Osteoblast (primary cell): ENCODE data around the gene KCNE1. TPM values are rescaled to one million over a fixed set of nuclear protein-coding genes. Genes with fewer than 3 reads are reported as not detected.

Experiments
- DNase-seq: peaks from one replicate; pipeline ENCODE4 v3.0.0; 2011; ENCODE audit warnings: low spot score, mixed read lengths; ENCODE audit not compliant: insufficient read length; ENCODE audit errors: missing footprints
- H2AFZ ChIP-seq: 2 replicates; pipeline ENCODE4 v1.6.0; 2011; ENCODE audit warnings: mild to moderate bottlenecking, low read length
- H3K27ac ChIP-seq: 2 replicates; pipeline ENCODE4 v1.5.1; 2011; ENCODE audit warnings: mild to moderate bottlenecking, low read depth, low read length, moderate library complexity
- H3K27me3 ChIP-seq: 2 replicates; pipeline ENCODE4 v1.6.0; 2012; ENCODE audit warnings: mild to moderate bottlenecking, control low read depth, inconsistent platforms, low read length, moderate library complexity; ENCODE audit not compliant: insufficient read depth
- H3K36me3 ChIP-seq: 2 replicates; pipeline ENCODE4 v1.5.1; 2011; ENCODE audit warnings: mild to moderate bottlenecking, low read length, control low read depth, moderate library complexity; ENCODE audit not compliant: insufficient read depth
- H3K4me1 ChIP-seq: 2 replicates; pipeline ENCODE4 v1.5.1; 2011; ENCODE audit warnings: mild to moderate bottlenecking, low read length, control low read depth, moderate library complexity; ENCODE audit not compliant: insufficient read depth
- H3K4me2 ChIP-seq: 2 replicates; pipeline ENCODE4 v1.6.0; 2011; ENCODE audit warnings: mild to moderate bottlenecking, low read length; ENCODE audit not compliant: insufficient read depth
- H3K4me3 ChIP-seq: fragments of 200-600 bp; sonication (generic); 3 replicates; pipeline ENCODE4 v1.5.1; 2012; ENCODE audit warnings: mild to moderate bottlenecking, low read length, inconsistent platforms; ENCODE audit not compliant: insufficient read depth
- H3K79me2 ChIP-seq: 2 replicates; pipeline ENCODE4 v1.6.0; 2012; ENCODE audit warnings: mild to moderate bottlenecking, low read length, control low read depth, inconsistent platforms; ENCODE audit not compliant: insufficient read depth
- H3K9me3 ChIP-seq: 2 replicates; pipeline ENCODE4 v1.5.1; 2011; ENCODE audit warnings: low read depth, low read length, control low read depth
- H4K20me1 ChIP-seq: 2 replicates; pipeline ENCODE4 v1.6.0; 2012; ENCODE audit warnings: mild to moderate bottlenecking, low read length, control low read depth; ENCODE audit not compliant: insufficient read depth
- CTCF ChIP-seq: IDR thresholded peaks from 2 replicates; pipeline ENCODE4 v1.5.1; 2011; ENCODE audit warnings: mild to moderate bottlenecking, low read depth, low read length, moderate library complexity; ENCODE audit errors: extremely low read depth
- total RNA-seq: library from RNA; depleted of rRNA; stranded (reverse); fragments of >200 nt; gene quantifications from 2 replicates; pipeline ENCODE4 v1.2.3, GENCODE V29; 2012

Gene KCNE1
- total RNA-seq, 1 donor: 0.72 TPM

- Histone ChIP-seq H3K27me3 (peaks cover 29% of the 10 kb centered on the region), H3K9me3 (no peaks in the 10 kb centered on the region), H3K36me3 (no peaks in the 10 kb centered on the region), H3K4me3 (no peak overlapping the region), H4K20me1 (no peaks in the 10 kb centered on the region), H3K79me2 (no peaks in the 10 kb centered on the region), H3K4me2 (no peak overlapping the region), H2AFZ (no peak overlapping the region), H3K27ac (no peak overlapping the region), H3K4me1 (no peaks in the 10 kb centered on the region)
- no peak for DNase-seq
- TF ChIP-seq CTCF: no peak
Observed at GRCh38 chr21:34502480-34503106, 9.4 kb downstream of the KCNE1 start.

- no peak overlapping the region for H3K4me2 ChIP-seq
- no peaks in the 10 kb centered on the region for H3K79me2 ChIP-seq
- no peak overlapping the region for H3K27ac ChIP-seq
- H4K20me1 ChIP-seq: no peaks in the 10 kb centered on the region
- no peaks in the 10 kb centered on the region for H3K36me3 ChIP-seq
- H3K4me1 ChIP-seq: no peaks in the 10 kb centered on the region
- no peak overlapping the region for H3K4me3 ChIP-seq
- H3K27me3 ChIP-seq: peaks cover 29% of the 10 kb centered on the region
- no peak for TF ChIP-seq CTCF
- no peaks in the 10 kb centered on the region for H3K9me3 ChIP-seq
- no peak overlapping the region for H2AFZ ChIP-seq
- DNase-seq: no peak
Observed at GRCh38 chr21:34501716-34502115, 10.3 kb downstream of the KCNE1 start.

DNA sequence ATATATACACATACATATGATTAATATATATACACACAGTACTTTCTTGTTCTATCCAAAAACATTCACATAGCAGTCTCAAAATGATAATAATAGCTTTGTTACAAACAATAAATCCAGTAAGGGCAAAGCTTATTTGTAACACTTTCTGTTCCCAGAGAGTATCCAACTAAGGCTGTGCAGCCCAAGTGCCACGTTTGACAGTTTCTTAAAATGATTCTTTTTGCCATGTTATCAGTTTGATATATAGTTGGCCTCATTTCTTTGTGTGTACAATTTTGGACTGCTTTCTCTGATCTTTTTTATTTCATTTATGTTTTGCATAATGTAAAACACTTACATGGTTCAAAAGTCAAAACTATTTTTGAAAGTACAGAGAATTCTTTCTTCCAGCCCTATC, 11.8 kb downstream of the KCNE1 start:
- Histone ChIP-seq H3K36me3 (no peaks in the 10 kb centered on the region), H3K27me3 (peaks cover 29% of the 10 kb centered on the region), H3K4me1 (no peaks in the 10 kb centered on the region), H4K20me1 (no peaks in the 10 kb centered on the region), H3K4me3 (no peak overlapping the region), H2AFZ (no peak overlapping the region), H3K4me2 (no peak overlapping the region), H3K27ac (no peak overlapping the region), H3K79me2 (no peaks in the 10 kb centered on the region), H3K9me3 (no peaks in the 10 kb centered on the region)
- DNase-seq: no peak
- no peak for TF ChIP-seq CTCF

GRCh38 chr21:34499116-34499515, 12.9 kb downstream of the KCNE1 start:
- TF ChIP-seq CTCF: no peak
- no peaks in the 10 kb centered on the region for H3K9me3 ChIP-seq
- no peak overlapping the region for H3K4me3 ChIP-seq
- no peak overlapping the region for H3K4me2 ChIP-seq
- no peaks in the 10 kb centered on the region for H3K79me2 ChIP-seq
- H3K36me3 ChIP-seq: no peaks in the 10 kb centered on the region
- no peaks in the 10 kb centered on the region for H3K4me1 ChIP-seq
- no peak for DNase-seq
- H2AFZ ChIP-seq: no peak overlapping the region
- H4K20me1 ChIP-seq: no peaks in the 10 kb centered on the region
- H3K27ac ChIP-seq: no peak overlapping the region
- peaks cover 29% of the 10 kb centered on the region for H3K27me3 ChIP-seq
